Activated CD4-positive, alpha-beta T cell treated with anti-CD3 and anti-CD28 coated beads for 48 hours (primary cell): ENCODE results near the gene IQCE.

Experiments used
- DNase-seq: peaks from one replicate; pipeline ENCODE4 v3.0.0-alpha.2; 2020

The IQCE gene

DNA sequence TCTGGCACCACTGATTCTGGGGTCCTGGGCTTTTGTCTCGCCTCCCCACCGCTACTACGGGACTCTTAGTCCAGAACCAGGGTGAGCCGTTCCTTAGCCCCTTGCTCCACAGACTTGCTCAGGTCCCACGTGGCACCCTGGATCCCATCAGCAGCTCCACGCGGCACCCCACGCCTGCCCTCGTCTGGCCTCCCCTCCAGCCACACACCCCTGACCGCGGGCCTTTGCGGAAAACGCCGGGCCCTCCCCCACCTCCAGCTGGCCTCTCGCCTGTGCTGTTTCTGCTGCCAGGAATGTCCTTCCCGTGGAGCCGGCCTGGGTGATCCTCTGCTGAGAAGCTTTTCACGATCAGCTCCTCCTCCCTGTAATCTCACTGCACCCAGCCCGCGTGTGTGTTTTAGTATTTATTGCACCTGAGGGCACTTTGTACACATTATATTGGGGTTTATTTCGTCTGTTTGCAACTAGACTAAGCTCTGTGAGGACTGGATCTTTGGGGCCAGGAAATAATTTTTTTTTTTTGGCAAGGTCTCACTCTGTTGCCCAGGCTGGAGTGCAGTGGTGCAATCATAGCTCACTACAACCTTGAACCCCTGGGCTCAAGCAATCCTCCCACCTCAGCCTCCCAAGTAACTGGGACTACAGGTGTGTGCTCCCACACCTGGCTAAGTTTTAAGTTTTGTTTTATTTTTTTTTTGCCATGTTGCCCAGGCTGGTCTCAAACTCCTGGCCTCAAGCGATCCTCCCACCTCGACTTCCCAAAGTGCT, 62.5 kb downstream of the IQCE start:
- no peak for DNase-seq

DNA sequence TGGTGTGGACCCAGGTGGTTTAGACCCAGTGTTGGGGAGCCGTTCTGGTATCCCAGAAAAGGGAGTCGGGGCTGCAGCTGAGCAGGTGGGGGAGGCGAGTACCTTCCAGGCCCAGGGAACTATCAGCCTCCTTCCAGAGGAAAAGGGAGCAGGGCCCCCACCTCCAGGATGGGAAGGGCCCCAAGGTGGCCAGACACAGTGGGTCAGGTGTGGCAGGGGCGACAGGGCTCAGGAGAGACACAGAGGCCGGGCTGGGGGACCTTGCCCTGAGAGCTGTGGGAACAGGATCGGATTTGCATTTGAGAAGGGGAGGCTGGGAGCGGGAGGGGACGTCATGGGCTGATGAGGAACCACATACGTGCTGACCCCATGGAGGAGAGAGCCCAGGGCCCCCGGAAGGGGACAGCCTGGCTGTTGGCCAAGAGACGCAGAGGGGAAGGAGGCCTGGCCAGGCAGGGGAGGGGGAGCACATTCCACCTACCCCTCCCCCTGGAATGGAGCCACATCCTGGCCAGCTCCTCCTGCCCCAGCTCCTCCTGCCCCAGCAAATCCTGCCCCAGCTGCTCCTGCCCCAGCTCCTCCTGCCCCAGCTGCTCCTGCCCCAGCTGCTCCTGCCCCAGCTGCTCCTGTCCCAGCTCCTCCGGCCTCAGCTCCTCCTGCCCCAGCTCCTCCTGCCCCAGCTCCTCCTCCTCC, 63.3 kb downstream of the IQCE start:
- no peak for DNase-seq

DNA sequence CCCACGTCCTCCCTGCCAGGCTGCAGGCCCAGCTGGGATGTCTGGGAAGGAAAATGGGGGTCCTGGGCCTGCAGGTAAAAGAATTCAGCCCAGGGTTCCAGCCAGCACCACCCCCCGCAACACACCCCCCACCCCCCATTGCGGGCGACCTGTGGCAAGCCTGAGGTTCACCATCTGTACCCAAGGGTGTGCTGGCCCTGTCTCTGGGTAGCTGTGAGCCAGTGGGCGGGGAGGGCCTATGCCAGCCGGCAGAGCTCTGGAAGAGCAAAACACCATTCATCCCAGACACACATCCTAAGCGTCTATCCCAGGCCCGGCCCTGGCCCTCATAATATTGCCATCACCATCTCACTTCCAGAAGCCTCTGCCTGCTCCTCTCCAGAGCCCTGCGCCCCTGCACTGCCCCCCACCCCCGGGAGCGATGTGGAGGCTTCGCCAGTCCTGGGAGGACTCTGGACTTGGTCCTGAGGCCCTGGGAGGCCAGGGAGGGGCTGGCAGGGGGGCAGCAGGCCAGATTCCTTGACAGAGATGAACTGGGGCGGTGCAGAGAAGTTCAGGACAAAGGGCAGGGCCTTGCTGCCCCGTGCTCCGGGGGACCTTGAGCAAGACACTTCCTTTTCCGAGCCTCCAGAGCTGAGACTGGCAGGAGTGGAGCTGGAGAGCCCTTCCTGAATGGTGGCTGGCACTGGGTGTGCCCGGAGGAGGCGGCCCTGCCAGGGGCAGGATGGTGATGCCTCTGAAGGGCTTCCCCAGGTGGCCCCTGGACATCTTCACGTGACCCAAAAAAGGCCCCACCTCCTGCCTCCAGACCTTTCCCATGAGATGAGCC, 64.3 kb downstream of the IQCE start:
- DNase-seq = no peak

DNA sequence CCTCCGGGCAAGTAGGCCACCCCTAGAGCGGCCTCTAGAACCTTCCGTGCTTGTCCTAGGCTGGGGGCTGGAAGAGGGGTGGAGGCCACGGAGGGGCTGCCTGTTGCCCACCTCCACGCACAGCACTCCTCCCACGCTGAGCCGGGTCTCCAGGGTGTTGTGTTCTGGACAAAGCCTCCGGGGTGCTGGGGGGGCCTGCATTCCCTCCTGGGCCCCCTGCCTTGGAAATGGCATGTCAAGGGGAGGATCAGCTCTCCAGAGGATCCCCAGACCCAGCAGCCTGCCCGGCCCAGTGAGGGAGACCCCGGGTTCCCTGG, 64.9 kb downstream of the IQCE start:
- DNase-seq = no peak

DNA sequence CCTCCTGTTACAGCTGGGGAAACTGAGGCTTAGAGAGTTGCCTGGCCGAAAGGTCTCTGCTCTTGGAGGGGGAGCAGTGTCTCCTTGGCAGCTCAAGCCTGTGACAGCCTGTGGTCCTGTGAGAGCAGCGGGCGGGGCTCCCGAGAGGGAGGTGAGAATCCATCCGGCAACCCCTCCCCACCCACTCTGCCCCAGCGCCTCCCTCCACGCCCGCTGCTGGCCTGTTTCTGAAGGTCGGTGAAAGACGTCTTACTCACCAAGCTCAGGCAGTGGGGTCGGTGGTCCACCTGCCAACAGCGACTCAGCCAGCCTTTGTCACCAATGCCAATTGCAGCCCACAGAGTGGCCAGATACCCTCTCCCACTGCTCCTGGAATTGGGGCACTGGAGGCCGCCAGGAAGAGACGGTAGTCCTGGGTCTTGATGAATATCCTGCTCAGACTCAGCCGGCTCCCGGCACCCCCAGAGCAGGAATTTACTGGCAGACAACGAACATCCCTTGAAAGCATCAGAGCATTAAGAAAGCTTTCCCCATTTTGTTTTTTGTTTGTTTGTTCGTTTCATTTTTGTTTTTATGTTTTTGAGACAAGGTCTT, 65.6 kb downstream of the IQCE start:
- no peak for DNase-seq

DNA sequence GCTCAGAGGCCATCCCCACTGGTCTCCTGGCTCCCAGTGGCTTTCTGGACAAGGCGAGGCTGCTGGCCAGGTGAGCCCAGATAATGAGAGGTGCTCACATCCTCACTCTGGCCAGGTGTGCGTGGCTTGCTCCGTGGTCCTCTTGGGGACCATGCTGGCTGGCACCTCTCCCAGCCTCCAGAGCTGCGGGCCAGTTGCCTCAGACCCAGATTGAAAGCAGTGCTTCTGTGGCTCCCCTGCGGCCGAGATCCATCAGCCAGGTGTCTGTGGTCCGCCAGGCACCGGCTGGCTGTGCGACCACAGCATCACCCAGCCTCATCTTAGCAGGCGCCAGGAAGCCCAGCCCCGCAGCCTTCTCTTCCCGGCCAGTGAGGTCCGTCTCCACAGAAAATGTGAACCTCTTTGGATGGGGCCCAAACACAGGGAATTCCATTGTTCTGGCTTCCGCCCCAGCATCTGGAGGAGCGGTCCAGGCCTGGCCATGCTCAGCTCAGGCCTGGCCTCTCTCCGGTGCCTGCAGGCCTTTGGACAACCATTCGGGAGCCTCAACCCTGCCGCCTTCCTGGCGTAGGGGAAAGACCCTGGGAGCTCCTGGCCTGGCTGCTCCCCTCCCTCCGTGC, 67.8 kb downstream of the IQCE start:
- DNase-seq = no peak

DNA sequence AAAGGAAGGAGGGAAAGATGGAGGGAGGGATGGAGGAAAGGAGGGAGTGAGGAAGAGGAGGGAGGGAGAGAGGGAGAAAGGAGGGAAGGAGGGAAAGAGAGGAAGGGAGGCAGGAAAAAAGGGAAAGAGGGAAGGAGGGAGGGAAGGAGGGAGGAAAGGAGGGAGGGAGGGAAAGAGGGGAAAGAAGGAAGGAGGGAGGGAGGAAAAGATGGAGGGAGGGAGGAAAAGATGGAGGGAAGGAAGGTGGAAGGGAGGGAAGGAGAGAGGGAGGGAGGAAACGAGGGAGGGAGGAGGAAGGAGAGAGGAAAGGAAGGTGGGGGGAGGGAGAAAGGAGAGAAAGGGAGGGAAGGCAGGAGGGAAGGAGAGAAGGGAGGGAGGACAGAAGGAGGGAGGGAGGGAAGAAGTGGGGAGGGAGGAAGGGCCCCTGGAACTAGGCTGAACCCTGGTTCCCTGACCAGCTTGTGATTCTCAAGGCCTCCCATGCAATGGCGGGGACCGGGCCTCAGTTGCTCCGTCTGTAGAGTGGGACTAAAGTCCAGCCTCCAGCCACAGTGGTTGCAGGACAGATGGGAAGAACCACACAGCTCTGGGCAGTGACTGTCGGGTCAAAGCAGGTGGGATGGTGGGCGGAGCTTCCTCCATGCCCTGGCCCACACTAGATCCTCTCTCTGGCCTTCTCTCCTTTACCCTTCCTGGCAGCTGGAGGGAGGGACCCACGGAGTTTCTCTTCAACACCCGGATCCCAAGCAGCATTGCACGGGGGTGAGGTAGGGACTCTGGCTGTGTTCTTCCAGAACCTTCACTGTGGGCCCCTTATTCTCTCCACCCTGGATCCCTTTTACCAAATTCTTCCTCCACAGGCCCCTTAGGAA, 68.7 kb downstream of the IQCE start:
- no peak for DNase-seq

DNA sequence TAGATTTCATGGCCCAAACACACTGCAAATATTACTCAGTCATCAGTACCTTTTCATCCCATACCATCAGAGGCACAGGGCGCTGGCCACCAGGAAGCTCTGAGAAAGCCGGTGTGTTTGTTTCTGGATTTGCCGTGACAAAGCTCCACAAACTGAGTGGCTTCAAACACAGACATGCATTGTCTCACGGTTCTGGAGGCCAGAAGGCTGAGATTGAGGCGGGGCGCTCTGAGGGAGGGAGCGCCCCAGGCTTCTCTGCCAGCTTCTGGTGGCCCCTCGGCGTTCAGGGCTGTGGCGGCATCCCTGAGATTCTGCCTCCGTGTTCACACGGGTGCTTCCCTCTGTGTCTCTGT, 69.3 kb downstream of the IQCE start:
- DNase-seq = no peak

DNA sequence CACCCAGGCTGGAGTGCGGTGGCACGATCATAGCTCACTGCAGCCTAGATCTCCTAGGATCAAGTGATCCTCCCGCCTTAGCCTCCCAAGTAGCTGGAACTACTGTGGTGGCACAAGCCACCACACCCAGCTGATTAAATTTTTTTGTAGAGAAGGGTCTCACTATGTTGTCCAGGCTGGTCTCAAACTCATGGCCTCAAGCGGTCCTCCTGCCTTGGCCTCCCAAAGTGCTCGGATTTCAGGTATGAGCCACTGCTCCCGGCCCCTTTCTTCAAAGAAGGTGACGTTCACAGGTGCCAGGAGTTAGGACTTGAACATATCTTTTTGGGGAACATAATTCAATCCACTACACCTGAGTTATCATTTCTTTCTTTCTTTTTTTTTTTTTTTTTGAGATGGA, 70.1 kb downstream of the IQCE start:
- no peak for DNase-seq

DNA sequence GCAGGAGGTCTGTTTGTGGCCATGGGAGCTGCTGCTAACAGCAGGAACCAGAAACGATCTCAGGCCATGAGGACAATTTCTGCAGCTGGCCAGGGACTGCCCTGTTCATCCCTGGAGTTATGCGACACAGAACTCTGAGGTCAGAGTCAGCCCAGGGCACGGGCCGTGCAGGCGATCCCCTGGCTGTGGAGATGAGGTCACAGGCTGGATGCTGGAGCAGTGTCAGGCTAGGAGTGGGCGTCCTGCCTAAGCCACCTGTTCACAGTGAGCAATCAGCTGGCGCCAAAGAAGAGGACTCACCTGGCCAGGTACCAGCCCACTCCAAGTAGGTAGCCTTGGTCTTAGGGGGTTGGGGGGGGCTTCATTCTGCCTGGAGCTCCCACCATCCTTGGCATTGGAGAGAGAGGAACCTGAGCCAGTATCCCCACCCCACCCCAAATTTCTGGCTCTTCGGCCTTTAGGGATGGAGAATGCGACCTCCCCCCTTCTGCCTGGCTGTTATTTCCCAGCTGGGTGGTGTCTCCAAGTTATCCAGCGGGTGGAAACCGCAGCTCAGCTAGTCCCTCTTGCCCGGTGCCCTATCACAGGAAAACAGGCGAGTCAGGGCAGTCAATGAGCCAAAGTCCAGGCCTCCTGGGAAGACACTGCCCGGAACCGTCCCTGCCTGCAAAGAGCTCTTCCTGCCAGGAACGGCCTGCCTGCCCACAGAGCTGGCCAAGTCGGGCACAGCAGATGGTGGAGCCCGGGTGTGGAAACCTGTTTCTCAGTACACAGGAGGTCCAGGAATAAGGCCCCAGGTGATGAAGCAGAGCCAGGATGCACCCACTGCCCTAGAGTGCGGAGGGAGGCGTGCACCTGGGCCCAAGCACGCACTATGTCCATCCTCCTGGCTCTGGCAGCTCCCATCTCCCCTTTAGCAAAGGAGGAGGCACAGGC, 71.2 kb downstream of the IQCE start:
- DNase-seq = no peak

DNA sequence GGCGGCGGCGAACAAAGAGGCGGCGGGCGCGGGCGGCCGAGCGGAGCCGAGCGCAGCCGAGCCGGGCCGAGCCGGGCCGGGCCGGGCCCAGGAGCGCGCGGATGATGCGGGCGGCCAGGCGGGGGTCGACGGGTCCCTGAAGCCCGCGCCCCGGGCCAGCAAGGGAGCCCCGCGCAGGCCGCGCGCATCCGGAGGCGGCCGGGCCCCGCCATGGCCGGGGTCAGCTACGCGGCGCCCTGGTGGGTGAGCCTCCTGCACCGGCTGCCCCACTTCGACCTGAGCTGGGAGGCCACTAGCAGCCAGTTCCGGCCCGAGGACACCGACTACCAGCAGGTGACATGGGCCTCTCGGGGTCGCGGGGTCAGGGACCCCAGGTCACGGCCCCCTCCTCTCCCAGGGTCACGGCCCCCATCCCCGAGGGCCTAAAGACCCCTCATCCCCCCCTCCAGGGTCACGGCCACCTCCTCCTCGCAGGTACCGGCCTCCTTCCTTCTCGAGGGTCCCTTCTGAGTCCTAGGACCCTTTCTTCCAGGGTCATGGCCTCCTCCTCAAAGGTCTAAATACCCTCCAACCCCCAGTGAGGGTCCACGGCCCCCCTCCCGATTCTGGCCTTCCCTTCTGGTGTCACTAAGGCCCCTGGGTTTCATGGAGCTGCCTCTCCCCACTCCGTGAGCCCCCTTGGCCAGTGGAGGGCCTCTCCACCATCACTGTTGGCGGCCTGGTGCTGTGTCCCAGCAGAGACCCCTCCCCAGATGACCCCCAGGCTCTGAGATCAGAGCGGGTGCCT, 73.4 kb downstream of the IQCE start, which contains the start of gene TTYH3:
TTYH3 (plus strand) TSS at position 41 of the 787 bp plus-strand sequence; CDS start at position 211, 170 bp downstream.
- DNase-seq = no peak

DNA sequence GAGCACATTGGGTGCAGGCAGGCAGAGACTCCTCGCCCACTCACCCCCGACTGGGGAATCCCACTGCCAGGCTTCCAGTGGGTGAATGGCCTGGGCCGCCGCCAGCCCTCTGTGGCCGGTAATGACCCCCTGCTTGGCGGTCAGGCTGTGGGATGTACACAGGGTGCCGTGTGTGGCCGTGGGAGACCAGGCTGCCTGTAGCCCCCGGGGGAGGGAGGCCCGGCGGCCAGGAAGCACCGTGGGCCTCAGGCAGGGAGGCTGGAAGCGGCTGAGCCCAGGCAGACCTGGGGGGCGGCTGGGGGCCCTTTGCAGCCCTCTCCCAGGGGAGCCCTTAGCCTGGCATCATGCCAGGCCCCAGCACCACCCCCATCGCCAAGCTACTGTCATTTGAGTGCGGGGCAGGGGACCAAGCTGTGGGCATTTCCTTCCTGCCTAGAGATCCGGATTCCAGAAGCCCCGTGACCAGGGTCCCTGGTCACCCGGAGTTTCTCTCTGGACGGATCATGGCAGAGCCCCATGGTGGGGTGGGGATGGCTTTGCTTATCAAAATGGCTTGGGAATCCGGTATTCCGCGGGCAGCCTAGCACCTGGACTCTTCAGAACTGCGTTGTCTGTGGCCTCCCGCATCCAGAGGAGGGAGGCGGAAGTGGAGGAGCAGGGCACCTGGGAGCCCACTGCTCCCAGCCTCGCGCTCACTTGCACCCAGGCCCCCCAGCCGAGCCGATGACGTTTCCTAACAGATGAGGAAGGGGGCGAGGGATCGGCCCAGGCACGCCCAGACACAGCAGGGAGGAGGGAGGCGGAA, 74.2 kb downstream of the IQCE start:
- DNase-seq = peak; percentile 67

DNA sequence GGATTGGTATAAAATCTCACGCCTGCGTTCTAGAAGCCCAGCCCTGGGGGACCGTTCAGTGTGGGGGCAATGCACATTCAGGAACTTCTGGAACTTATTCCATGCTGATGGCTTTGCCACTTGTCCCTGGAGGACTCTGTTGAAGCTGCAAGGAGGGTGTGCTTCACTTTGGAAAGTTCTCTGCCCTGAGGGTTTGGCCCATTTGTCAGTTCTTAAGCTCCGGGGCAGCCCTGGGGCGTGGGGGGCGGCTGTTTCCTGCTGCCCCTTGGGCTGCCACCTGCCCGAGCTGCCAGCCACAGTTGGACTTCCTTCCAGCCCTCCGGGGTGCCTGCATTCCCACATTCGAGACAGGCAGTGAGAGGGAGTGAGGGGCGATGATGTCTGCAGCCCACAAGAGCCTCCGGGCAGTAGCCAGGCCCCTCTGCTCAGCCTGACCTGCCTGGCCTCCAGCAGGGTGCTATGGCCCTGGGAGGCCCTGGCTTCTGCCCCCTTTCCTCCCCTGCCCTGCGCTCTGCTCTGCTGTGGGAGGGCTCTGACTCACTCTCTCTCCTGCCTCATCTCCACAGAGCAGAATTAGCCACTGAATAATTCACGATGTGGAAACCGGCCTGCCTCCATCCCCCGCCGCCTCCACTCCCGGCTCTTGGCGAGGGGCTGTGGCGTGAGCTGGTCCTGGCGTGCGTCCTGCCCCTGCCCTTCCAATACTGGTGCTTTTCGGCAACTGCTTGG, 74.9 kb downstream of the IQCE start:
- DNase-seq = peak; percentile 60

DNA sequence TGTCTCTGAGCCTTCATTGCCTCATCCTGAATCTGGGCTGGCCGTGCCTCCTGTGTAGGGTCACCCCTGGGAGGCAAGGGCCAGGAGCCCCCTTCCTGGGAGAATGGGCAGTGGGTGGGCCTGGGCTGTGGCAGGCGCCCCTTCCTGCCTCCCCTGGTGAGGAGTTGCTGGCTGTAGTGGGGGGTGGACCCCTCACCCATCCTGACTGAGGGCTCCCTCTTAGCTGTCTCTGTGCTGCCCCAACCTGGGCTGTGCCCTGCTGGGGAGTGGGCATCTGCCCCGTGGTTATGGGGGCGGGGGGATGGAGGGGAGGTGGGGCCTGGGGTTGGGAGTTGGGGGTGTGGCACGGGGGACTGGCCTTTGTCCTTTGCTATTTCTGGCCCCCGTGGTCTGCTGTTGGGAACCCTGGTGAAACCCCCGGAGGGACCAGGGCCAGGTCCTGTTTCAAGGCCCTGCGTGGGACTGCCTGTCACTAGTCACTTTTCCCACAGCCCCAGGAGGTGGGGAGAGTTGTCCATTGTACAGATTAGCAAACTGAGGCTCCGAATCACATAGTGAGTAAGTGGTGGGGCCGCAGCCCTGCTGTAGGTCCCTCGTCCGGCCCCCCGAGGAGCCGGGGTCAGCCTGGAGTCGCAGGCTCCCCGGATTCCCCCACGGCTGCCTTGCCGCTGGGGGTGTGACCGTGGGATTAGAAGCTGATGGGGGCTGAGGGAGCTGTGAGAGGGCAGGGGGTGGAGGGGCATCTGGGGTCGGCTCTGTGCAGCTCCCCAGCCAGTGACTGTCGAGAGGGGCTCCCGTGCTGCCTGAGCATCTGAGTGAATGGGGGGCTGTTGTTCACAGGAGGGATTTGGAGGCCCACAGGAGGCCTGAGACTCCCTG, 75.7 kb downstream of the IQCE start:
- DNase-seq = no peak

DNA sequence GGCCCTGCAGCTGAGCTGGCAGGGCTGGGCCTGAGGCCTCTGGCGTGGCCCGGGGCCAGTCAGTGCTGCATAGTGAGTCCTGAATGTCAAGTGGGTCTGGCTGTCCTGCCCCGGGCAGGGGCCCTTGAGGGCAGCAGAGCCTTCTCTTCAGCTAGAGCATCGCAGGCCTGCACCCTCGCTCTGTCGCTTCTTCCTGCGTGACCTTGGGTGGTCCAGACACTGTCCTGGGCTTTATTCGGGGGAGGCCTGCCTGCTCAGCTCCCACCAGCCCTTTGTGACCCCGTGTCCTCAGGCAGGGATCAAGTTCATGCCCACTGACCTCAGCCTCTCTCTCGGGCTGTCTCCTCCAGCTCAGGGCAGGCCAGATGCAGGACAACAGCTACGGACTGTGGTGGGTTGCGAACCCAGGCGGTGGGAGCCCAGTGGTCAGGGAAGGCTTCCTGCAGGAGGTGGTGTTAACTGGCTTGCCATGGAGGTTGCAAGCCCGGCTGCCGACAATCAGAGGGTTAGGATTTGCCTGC, 76.4 kb downstream of the IQCE start:
- no peak for DNase-seq

DNA sequence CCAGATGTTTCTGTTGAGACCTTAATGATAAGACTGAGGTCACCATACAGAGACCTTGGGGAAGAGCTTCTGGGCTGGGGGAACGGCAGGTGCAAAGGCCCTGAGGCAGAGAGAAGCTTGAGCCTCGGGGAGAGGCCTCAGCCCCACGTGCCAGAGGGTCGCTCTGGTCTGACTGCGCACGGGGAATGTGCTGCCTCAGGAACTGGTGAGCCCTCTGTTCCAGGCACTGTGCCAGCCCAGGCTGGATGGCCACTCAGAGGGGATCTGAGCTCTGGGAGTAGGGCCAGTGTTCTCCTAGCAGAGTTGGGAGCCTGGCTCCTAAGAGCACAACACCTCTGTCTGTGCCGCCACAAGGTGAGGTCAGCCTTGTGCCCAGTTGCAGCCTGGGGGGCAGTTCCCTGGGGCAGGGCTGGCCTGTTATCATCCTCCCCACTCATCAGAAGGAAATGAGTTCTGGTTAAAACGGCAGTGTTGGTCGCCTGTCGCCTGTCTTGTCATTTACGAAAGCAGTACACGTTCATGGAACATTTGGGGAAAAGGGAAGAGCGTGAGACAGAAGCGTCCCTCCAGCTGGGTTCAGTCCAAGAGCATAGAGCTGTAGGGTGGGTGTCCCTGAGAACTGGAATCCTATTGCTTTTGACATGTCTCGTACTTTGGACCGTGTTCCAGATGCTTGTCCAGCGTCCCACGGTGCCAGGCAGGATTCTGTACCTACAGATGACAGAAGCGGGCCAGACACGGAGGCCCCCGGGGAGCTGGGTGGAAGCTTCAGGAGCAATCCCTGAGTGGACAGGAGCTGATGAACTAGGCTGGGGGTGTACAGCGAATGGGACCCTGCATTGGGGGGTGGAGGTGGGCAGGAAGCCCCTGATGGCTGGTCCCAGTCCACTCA, 77.3 kb downstream of the IQCE start:
- DNase-seq = no peak
